Naive thymus-derived CD8-positive, alpha-beta T cell (primary cell): ENCODE results near the gene ARHGAP22. TPM values are rescaled to one million over a fixed set of nuclear protein-coding genes. Genes with fewer than 3 reads are reported as not detected.

Experiments
- ATAC-seq, 2 donors: fragments of 150-1000 bp; cut with Tn5 transposase in 1 of 2; sonication (Bioruptor Pico), chemical (Tn5 transposase) in 1 of 2; 1 replicate in 1 of 2; 2 replicates in 1 of 2; pipeline ENCODE4 v1.10.0; 2021; ENCODE audit warnings: mild to moderate bottlenecking in 2 of 2, moderate library complexity in 2 of 2
- POLR2A ChIA-PET: fragments of 350-600 bp; sonication (Branson Sonifier 250); formaldehyde crosslinking; loops from one replicate; lab custom pipeline; 2021; ENCODE audit warnings: antibody characterized with exemption; lab: Charles Lee
- DNase-seq, 10 donors: peaks; one replicate each; pipeline versions ENCODE4 v3.0.0 to v3.0.0-alpha.2; 2020 to 2022
- H3K27ac Mint-ChIP-seq, 10 donors: one replicate each; pipeline ENCODE4 v1.8.0; 2020 to 2022; ENCODE audit warnings: mild to moderate bottlenecking in 10 of 10, mixed read lengths in 10 of 10, moderate library complexity in 4 of 10, inconsistent platforms in 1 of 10
- H3K27me3 Mint-ChIP-seq, 5 donors: one replicate each; pipeline ENCODE4 v1.8.0; 2021 to 2022; ENCODE audit warnings: mixed read lengths in 5 of 5
- H3K36me3 Mint-ChIP-seq, 3 donors: one replicate each; pipeline ENCODE4 v1.8.0; 2020 to 2022; ENCODE audit warnings: mixed read lengths in 3 of 3, mild to moderate bottlenecking in 2 of 3, inconsistent platforms in 1 of 3
- H3K4me1 Mint-ChIP-seq, 4 donors: one replicate each; pipeline ENCODE4 v1.8.0; 2021 to 2022; ENCODE audit warnings: mixed read lengths in 4 of 4
- H3K4me3 Mint-ChIP-seq, 10 donors: one replicate each; pipeline ENCODE4 v1.8.0; 2020 to 2022; ENCODE audit warnings: mild to moderate bottlenecking in 10 of 10, mixed read lengths in 10 of 10, moderate library complexity in 6 of 10, inconsistent platforms in 1 of 10
- H3K9me3 Mint-ChIP-seq, 9 donors: one replicate each; pipeline ENCODE4 v1.8.0; 2020 to 2022; ENCODE audit warnings: mixed read lengths in 9 of 9, mild to moderate bottlenecking in 3 of 9, inconsistent platforms in 1 of 9, moderate library complexity in 1 of 9
- polyA plus RNA-seq, 3 donors: library from polyadenylated mRNA; unstranded; fragments of 300-500 nt; fragmentation: Illumina TruSeq; gene quantifications; one replicate each; pipeline ENCODE4 v1.2.3, GENCODE V29; 2021
- total RNA-seq, 8 experiments: library from RNA in 2 of 8; stranded (reverse) in 2 of 8; gene quantifications; one replicate each; pipeline ENCODE4 v1.2.3 and lab custom pipeline; 2021 to 2026

ARHGAP22 gene
- total and polyA plus RNA-seq, 5 experiments from 2014 or later, result 0.88 TPM; not detected in 4

- Mint-ChIP-seq H3K36me3 (no peaks in the 10 kb centered on the region), H3K27me3 (peaks cover 2 to 26% (median 6%) of the 10 kb centered on the region in 5 donors), H3K9me3 (no peaks in the 10 kb centered on the region), H3K4me1 (no peaks in the 10 kb centered on the region), H3K4me3 (no peak overlapping the region), H3K27ac (no peak overlapping the region)
- POLR2A ChIA-PET, result no interaction called here
- no peak for DNase-seq
- no peak for ATAC-seq
Measured at GRCh38 chr10:48480397-48481374, 124.2 kb downstream of the ARHGAP22 start.

DNA sequence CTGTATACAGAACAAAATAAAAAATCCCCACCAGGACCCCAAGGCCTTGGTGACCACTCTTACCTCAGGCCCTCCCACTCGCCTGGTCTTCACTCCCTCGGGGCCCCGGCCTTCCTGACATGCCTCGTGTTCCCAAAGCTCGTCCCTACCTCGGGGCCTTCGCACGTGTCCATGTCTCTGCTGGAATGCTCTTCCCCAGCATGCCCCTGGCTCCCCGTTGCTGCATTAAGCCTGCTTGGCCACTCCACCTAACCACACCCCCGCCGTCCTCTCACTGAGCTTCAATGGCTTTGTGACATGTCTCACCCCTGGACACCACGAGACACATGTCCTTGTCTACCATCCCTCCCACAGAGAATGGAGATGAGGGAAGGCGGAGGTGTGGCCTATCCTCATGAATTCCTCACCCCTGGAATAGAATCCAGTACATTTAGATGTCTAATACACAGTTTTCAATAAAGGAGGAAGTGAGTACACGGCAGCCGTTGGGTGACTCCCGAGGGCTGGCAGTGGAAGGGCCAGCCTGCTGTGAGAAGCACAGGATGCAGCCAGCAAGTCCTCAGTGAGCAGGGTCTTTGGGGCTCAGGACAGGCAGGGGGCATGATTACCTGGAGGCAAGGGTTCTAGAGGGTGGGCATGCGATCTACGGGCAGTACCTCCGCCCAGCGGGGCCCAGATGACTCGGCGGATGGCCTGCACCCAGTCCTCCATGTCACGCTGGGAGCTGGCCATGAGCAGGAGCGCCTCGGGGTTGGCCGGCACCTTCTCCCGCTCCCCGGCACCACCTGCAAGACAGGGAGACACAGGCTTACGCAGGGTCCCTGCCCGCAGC is 125.7 kb downstream of the ARHGAP22 start:
- peak overlapping the region in 1 of 10 donors; percentile 18 for H3K27ac Mint-ChIP-seq
- POLR2A ChIA-PET, result no interaction called here
- H3K27me3 Mint-ChIP-seq, result peaks cover 2 to 32% (median 6%) of the 10 kb centered on the region in 5 donors
- ATAC-seq, result no peak
- DNase-seq, result peak in 1 of 10 donors; percentile 52
- no peak overlapping the region for H3K4me3 Mint-ChIP-seq
- H3K36me3 Mint-ChIP-seq, result no peaks in the 10 kb centered on the region
- H3K4me1 Mint-ChIP-seq, result no peaks in the 10 kb centered on the region
- no peaks in the 10 kb centered on the region for H3K9me3 Mint-ChIP-seq

- Mint-ChIP-seq H3K27ac (no peak overlapping the region), H3K4me1 (no peaks in the 10 kb centered on the region), H3K9me3 (no peaks in the 10 kb centered on the region), H3K36me3 (no peaks in the 10 kb centered on the region), H3K27me3 (peaks cover 2 to 27% (median 6%) of the 10 kb centered on the region in 5 donors), H3K4me3 (no peak overlapping the region)
- ATAC-seq, result no peak
- POLR2A ChIA-PET, result no interaction called here
- DNase-seq, result peak in 1 of 10 donors; percentile 10
Measured at GRCh38 chr10:48478469-48478868, 126.4 kb downstream of the ARHGAP22 start.

DNA sequence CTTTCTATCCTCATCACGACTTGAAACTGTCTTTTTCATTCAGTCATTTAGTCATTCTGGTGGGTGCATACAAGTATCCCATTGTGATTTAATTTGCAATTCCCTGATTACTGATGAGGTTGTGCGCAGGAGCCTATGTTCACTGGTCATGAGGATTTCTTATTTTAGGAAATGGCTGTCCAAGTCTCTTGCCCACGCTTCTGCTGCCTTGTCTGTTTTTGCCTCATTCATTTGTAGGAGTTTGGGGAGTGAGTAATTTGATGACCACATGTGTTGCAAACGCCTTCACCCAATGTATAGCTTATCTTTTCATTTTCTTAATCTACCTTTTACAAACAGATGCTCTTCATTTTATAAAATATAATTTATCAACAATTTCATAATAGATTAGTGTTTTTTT is 127.3 kb downstream of the ARHGAP22 start:
- Mint-ChIP-seq H3K36me3 (no peaks in the 10 kb centered on the region), H3K9me3 (no peaks in the 10 kb centered on the region), H3K27me3 (peaks cover 2 to 24% (median 6%) of the 10 kb centered on the region in 5 donors), H3K4me1 (no peaks in the 10 kb centered on the region), H3K4me3 (no peak overlapping the region), H3K27ac (no peak overlapping the region)
- ATAC-seq, result no peak
- POLR2A ChIA-PET, result no interaction called here
- no peak for DNase-seq

GRCh38 chr10:48477141-48477540 is 127.7 kb downstream of the ARHGAP22 start:
- POLR2A ChIA-PET, result no interaction called here
- Mint-ChIP-seq H3K4me3 (no peak overlapping the region), H3K4me1 (no peaks in the 10 kb centered on the region), H3K27ac (no peak overlapping the region), H3K9me3 (no peaks in the 10 kb centered on the region), H3K36me3 (no peaks in the 10 kb centered on the region), H3K27me3 (peaks cover 2 to 24% (median 6%) of the 10 kb centered on the region in 5 donors)
- no peak for ATAC-seq
- DNase-seq, result peak in 1 of 10 donors; percentile 14

DNA sequence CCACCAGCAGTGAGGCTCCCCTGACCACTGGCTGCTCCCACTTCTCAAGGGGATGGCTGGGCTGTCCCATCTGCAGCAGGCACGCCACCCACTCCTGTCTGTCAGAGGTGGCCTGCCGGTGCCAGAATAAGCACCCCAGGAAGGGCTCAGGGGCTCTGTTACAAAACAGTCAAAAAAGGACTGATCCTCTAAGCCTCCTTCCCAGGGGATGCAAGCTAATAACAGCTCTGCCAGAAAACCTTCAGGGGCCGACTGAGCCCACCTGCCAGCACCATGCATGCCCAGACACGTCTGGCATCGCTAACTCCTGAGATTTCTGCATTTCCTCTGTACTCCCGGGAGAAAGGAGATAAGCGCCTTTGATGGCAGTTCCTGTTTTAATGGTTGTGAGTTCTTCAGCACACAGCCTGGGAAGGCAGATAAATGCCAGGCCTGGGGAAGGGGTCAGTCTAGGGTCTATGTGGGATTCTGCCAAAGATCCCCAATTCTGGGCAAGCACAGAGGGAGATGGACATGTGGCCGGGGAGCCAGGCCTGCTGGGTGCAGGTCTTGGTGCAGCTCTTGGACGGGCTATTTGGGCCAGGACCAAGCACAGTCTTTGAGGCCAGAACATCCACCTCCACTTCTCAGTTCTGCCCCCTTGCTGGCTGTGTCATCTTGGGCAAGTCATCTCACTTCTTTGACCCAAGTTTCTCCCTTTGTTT is 128.4 kb downstream of the ARHGAP22 start:
- Mint-ChIP-seq H3K4me3 (no peak overlapping the region), H3K4me1 (no peaks in the 10 kb centered on the region), H3K27ac (no peak overlapping the region), H3K9me3 (no peaks in the 10 kb centered on the region), H3K27me3 (peaks cover 2 to 24% (median 6%) of the 10 kb centered on the region in 5 donors), H3K36me3 (no peaks in the 10 kb centered on the region)
- DNase-seq (peak in 1 of 10 donors; percentile 50), ATAC-seq (no peak)
- POLR2A ChIA-PET, result no interaction called here

DNA sequence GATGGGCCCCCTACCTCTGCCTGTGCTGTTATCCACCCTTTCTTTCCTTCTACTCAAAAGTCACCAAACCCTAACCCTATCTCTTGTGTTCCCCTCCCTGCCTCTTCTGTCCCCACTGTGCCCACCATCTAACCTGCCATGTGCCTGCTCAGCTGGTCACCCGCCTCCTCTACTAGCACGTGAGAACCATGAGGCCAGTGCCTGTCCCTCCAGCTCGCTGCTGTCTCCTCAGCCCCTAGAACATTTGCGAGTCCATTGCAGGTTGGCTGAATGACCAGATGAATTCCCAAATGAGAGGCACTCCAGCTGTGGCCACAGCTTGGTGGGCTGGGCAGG is 129.0 kb downstream of the ARHGAP22 start:
- no peak for ATAC-seq
- Mint-ChIP-seq H3K9me3 (no peaks in the 10 kb centered on the region), H3K4me1 (no peaks in the 10 kb centered on the region), H3K4me3 (no peak overlapping the region), H3K36me3 (no peaks in the 10 kb centered on the region), H3K27ac (no peak overlapping the region), H3K27me3 (peaks cover 2 to 24% (median 6%) of the 10 kb centered on the region in 5 donors)
- peak in 1 of 10 donors; percentile 40 for DNase-seq
- POLR2A ChIA-PET, result no interaction called here

GRCh38 chr10:48474765-48475365 is 130.0 kb downstream of the ARHGAP22 start:
- Mint-ChIP-seq H3K36me3 (no peaks in the 10 kb centered on the region), H3K4me3 (no peak overlapping the region), H3K4me1 (no peaks in the 10 kb centered on the region), H3K27ac (no peak overlapping the region), H3K9me3 (no peaks in the 10 kb centered on the region), H3K27me3 (peaks cover 2 to 22% (median 6%) of the 10 kb centered on the region in 5 donors)
- POLR2A ChIA-PET, result no interaction called here
- no peak for DNase-seq
- no peak for ATAC-seq

- ATAC-seq (no peak), DNase-seq (peak in 2 of 10 donors; percentile 9 to 19)
- no peaks in the 10 kb centered on the region for H3K4me1 Mint-ChIP-seq
- no peaks in the 10 kb centered on the region for H3K9me3 Mint-ChIP-seq
- H3K27ac Mint-ChIP-seq, result no peak overlapping the region
- H3K4me3 Mint-ChIP-seq, result no peak overlapping the region
- POLR2A ChIA-PET, result no interaction called here
- H3K27me3 Mint-ChIP-seq, result peaks cover 0 to 14% (median 2%) of the 10 kb centered on the region in 5 donors
- H3K36me3 Mint-ChIP-seq, result no peaks in the 10 kb centered on the region
Measured at GRCh38 chr10:48473704-48474103, 131.2 kb downstream of the ARHGAP22 start.

- Mint-ChIP-seq H3K27ac (no peak overlapping the region), H3K4me3 (no peak overlapping the region), H3K27me3 (peaks cover 0 to 10% (median 2%) of the 10 kb centered on the region in 5 donors), H3K9me3 (no peaks in the 10 kb centered on the region), H3K4me1 (no peaks in the 10 kb centered on the region), H3K36me3 (no peaks in the 10 kb centered on the region)
- POLR2A ChIA-PET, result no interaction called here
- ATAC-seq (no peak), DNase-seq (no peak)
Measured at GRCh38 chr10:48472501-48473069, 132.3 kb downstream of the ARHGAP22 start.

DNA sequence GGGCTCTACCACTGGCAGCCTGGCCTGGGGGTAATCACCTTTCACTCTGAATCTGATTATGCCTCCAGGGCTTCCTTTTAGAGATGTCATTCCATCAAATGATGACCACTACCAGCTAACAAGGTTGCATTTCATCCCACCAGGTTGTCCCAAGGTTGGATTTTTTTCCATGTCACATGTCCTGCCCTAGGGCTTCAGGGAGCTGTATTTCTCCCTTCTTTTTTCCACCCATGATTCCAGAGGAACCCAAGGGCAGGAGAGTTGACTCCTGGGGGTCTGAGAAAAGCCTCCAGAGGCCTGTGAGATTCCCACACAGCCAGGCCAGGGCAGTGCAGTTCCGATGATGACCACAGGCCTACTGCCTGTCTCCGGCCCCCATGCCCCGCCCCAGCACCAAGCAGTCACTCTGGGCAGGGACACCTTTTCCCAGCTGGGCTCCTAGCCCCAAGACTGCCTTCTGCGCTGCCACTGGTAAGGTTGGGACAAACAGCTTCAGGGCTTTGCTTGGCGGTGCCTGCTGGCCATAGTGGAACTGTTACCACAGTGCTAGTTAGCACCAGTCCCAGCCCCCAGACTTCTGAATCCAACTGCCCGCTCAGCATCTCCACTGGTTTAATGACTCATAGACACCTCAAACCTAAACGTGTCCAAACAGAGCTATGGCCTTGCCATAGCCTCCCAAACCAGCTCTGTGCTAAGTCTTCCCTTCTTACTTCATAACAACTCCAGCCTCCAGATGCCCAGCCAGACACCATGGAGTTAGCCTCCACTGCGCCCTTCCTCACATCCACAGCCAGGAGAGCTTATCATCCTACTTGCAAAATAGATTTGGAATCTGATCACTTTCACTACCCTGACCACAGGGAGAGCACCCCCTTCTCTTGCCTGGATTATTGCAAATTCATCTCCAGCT is 133.7 kb downstream of the ARHGAP22 start:
- Mint-ChIP-seq H3K9me3 (no peaks in the 10 kb centered on the region), H3K27ac (no peak overlapping the region), H3K4me3 (no peak overlapping the region), H3K27me3 (peaks cover 0 to 10% (median 0%) of the 10 kb centered on the region in 5 donors), H3K36me3 (no peaks in the 10 kb centered on the region), H3K4me1 (no peaks in the 10 kb centered on the region)
- ATAC-seq (no peak), DNase-seq (peak in 2 of 10 donors; percentile 10 to 11)
- POLR2A ChIA-PET, result no interaction called here
